ENCODE measurements around the gene CDH4.

Gene CDH4

DNA sequence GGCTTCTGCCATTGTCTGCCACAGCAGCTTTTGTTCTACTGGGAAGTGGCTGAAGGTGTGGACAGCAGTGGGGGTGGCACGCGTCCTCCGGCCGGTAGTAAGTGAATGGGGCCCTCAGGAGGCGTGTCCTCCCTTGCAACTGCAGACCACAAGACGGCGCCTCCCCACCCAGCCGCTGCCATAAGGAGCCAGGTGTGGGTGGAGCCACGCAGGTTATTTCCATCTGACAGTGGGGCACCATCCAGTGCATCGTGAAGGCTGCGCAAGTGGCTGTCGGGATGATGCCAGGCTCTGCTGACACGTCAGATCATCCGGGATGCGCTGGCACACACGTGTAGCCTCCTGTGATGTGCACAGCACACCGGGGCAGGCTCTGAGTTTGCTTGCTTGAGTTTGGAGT, 379.7 kb downstream of the CDH4 start:
- no peak for DNase-seq (ENCODE audit: low read depth)

- no peak for DNase-seq (ENCODE audit: low read depth)
These were observed 380.9 kb downstream of the CDH4 start for GRCh38 chr20:61633004-61633403.

DNA sequence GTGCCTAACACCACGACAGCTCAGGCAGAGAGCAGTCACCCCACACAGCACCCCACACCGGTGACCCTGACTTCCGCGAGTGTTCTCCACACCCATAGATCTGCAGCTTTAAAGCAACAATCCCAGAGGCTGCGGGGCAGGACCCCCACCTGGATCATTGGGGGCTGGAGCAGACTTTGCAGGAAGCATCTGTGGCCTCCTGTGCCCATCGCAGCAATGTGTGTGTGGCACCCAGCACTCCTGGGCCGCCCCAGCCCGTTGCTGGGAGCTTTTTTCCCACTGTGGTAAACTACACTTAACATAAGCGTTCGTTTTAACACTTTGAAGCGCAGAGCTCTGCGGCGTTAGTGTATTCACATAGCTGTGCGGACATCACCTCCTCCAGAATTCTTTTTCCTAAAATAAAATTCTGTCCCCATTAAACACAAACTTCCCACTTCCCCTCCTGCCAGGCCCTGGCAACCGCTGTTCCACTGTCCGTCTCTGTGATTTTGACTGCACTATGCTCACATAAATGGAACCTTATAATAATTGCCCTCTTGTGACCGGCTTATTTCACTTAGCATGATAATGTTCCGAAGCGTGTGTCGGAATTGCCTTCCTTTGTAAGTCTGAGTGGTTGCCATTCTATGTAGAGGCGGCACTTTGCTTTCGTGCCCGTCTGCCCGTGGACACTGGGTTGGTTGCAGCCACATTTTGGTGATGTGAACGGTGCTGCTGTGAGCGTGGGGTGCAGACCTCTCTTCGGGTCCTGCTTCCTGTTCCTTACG, 382.5 kb downstream of the CDH4 start:
- DNase-seq (ENCODE audit: low read depth), result no peak

DNA sequence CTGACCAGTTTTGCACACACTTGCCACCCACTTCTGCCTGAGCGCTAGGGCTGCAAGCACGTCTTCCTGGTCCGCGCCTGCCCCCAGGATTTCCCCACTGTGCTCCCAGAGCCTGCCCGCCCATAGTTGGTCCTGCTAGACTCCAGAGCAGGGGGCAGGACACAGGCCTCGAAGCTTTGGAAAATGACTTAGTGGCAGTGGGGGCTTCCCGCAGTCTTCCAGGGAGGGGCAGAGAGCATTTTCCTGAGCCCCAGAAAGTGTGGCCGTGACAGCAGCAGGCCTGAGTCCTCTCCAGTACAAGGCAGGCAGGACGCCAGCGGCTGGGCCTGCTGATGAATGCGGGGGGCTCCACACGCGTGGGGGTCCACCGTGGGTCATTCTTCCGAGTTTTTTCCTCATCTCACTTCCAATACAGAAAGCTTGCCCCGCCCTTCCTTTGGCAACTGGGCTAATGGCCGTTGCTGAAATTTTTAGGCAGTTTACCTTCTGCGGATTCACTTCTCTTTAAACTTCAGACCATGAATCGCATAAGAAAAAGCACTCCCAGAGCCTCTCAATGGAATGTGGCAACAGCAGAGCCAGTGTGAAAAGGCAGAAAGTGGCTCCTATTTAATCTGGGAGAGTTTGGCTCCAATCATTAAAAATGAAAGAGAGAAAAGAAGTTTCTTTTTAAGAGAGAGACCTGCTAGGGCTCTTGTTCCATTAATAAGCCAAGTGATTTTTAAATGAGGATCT, 383.8 kb downstream of the CDH4 start:
- DNase-seq (ENCODE audit: low read depth), result no peak

- DNase-seq (ENCODE audit: low read depth), result no peak
These were observed 384.6 kb downstream of the CDH4 start for GRCh38 chr20:61636531-61637116.

- peak; percentile 38 for DNase-seq (ENCODE audit: low read depth)
These were observed 386.9 kb downstream of the CDH4 start for GRCh38 chr20:61638802-61639585.

DNA sequence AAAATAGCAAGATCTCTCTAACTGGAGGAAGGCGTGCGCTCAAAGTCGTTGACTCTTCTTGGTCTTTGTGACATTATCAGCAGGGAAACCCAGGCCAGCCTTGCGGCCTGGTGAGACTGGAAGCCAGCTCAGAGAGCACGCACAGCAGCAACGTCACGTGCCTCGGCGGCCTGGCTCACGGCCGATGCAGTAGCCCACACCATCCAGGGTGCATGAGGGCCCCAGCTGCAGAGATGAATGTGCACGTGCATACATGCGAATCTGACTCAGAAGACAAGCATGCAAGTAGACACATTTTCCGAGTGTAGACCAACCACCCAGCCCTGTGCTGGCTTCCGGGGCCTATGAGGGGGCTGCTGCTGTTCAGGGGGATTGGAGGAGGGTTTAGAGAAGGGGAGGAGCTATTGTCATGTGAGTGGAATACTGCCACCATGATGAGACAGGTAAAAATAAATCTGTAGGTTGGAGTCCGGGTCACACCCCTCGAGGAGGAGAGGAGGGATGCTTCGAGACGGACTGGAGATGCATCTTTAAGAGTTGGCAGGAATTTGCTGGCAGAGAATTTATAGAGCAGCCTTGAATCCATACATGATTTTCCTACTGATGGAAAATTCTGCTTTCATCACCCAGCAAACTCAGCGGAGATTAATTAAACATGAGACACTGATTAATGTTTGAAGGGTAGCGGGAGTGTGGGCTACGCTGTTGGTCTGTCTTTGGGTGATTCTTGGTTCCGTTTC, 388.2 kb downstream of the CDH4 start:
- DNase-seq (ENCODE audit: low read depth), result peak; percentile 69

DNA sequence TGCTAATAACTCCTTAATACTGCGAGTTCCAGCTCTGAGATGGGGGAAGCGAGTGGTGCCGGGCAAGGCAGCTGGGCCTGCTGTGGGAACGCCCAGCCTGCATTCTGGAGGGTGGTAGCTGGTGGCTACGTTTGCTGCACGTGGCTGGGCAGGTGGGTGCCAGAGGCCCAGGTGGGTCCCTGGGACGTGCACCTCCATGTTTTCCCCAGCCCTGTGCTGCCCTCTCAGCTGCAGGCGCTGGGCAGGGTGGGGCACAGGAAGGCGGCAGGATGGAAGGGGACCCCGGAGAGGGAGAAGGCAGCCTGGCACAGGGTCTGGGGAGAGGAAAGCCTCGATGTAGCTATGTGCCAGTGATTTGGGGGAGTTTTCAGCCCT, 388.8 kb downstream of the CDH4 start:
- DNase-seq (ENCODE audit: low read depth), result no peak

DNA sequence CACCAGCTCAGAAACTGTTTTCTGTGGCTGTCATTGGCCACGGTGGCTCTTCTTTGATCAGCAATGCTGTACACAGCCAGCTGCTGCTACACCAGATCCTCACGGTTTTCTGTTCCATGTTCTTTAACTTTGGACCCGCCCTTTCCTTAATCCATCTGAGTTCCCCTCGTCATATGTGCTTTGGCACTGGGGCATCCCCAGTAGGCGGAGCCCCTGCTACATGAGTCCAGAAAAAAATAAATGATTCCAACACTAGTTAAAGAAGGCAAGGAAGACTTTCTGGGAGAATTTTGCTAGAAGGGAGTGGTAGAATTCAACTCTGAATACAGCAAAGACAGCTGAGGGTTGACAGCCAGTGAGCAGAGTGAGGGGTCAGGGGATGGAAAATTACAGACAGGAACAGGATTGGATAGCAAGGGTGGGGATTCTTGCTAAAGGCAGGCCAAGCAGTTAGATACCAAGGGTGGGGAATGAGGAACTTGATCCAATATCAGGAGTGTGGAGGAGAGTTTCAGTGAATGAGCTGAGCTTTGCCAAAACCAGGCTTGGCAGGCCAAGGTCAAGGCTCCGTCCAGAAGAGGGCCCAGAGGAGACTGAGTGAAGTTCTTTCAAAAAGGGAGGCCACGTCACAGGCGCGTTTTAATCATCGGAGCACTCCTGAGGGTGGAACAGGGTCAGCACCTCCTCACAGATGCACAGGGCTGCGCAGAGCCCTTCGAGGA, 391.8 kb downstream of the CDH4 start:
- DNase-seq (ENCODE audit: low read depth), result no peak

- no peak for DNase-seq (ENCODE audit: low read depth)
These were observed 392.5 kb downstream of the CDH4 start for GRCh38 chr20:61644378-61645076.

- no peak for DNase-seq (ENCODE audit: low read depth)
These were observed 393.7 kb downstream of the CDH4 start for GRCh38 chr20:61645732-61646131.

GRCh38 chr20:61646453-61646852, 394.4 kb downstream of the CDH4 start:
- no peak for DNase-seq (ENCODE audit: low read depth)

DNA sequence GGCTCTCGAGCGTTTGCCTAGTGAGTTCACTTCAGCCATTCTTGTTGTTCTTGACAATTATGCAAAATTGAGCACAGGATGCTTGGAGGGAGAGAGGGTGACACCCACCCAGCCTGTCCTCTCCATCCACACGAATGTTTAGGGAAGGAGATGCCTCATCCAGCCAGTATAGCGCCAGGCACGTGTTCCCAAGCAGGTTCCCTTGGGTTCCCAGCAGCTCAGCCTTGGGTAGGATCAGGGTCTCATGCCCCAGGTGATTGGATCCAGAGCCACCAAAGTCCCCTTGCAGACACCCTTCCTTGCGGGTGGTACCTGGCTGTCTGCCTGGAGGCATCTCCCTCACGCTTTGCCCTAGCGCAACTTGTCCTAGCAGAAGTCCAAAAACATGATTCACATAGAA, 394.9 kb downstream of the CDH4 start:
- DNase-seq (ENCODE audit: low read depth), result no peak

- DNase-seq (ENCODE audit: low read depth), result no peak
These were observed 395.6 kb downstream of the CDH4 start for GRCh38 chr20:61647702-61648101.

DNA sequence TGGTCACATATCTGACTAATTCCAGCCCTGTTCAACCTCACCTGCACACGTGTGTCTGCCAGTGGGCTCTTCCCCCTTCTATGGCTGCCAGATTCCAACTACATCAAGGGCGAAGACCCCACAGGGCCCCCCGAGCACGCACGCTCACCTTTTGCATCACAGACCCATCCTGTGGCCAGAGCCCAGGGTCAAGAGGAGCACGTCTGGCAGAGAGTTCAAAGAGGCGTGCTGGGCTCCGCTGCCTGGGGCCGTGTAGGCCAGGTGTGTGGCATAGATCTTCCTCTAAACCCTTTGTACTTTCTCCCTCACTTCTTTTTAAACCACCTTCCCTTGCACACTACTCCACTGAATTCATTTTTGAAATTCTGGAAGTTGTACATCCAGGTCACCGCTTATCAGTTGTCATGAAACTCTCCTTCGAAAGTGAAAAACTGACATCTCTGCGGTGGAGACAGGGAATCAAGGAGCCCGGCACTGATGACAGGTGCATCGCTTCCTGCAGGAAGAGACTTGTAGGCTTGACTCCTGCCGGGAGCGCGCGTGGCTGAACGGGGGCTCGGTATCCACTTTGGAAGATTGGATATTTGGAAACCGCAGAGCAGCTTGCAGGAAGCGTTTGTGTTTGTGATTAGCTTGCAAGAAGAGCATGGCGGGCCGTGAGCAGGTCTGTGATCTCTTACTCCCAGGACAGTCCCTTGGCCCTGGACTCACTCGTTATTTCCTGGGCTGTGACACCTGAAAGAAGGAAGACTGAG, 397.2 kb downstream of the CDH4 start:
- no peak for DNase-seq (ENCODE audit: low read depth)

DNA sequence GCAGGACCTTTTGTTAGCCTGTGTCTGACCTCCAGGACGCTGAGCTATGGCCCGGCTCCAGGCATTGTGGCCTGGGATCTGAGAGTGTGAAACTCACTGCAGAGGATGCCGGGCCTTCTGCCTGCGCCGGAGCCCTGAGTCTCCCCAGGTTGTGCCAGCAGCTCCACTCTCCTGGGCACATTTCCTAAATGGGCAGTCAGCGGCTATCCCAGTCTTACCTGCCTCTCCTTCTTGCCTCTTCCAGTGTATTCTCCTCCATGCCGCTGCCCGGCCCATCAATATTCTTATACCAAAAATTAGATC, 397.8 kb downstream of the CDH4 start:
- no peak for DNase-seq (ENCODE audit: low read depth)

DNA sequence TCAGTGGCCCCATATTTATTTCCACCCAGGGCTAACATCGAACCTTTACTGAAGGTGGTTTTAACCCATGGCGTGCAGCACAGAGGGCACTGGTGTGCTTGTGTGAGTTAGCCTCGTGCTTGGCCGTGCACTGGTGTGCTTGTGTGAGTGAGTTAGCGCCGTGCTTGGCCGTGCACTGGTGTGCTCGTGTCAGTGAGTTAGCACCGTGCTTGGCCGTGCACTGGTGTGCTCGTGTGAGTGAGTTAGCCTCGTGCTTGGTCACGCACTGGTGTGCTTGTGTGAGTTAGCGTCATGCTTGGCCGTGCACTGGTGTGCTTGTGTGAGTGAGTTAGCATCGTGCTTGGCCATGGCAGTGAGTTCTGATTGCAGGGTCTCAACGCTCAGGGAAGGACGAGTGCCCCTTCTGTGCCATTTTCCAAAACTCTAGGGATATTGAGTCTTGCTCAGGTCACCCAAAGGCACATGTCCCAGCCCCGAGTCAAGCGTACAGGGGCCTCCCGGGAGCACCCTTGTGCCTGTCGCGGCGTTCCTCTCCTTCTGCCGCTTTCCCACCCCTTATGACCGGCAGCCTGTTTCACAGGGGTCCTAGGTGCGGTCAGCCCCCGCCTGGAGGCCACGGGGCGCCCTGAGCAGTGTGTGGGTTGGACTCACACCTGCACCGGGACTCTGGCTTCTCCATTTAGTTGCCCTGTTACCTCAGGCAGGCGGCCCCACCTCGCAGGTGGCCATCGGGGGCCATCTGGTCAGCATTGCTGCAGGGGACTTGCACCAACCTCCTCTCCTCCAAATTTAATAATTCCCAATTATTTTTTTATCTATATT, 399.1 kb downstream of the CDH4 start:
- no peak for DNase-seq (ENCODE audit: low read depth)

DNA sequence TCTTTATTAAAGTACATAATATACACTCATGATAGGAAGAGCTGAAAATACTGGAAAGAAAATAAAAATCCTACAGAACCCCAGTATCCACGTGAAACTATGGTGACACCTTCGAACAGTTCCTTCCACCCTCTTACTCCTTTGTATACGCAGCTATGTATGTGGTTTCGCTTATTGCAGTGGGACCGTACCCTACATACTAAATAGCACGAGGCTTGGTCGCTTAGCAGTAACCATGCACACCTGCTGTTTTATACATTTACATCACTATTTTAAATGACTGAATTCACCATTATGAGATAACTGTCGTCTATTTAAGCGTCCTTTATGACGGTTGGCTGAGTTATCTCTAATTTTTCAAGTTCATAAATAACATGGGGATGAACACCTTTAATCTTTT, 400.1 kb downstream of the CDH4 start:
- no peak for DNase-seq (ENCODE audit: low read depth)

- DNase-seq (ENCODE audit: low read depth), result no peak
These were observed 402.7 kb downstream of the CDH4 start for GRCh38 chr20:61654726-61655125.
